ENCODE data around the gene ARID3A. TPM values are rescaled to one million over a fixed set of nuclear protein-coding genes. Genes with fewer than 3 reads are reported as not detected.

The ARID3A gene
- total RNA-seq, 4 donors from 2014 or later: 1.8 to 9.9 (median 7.8) TPM

DNA sequence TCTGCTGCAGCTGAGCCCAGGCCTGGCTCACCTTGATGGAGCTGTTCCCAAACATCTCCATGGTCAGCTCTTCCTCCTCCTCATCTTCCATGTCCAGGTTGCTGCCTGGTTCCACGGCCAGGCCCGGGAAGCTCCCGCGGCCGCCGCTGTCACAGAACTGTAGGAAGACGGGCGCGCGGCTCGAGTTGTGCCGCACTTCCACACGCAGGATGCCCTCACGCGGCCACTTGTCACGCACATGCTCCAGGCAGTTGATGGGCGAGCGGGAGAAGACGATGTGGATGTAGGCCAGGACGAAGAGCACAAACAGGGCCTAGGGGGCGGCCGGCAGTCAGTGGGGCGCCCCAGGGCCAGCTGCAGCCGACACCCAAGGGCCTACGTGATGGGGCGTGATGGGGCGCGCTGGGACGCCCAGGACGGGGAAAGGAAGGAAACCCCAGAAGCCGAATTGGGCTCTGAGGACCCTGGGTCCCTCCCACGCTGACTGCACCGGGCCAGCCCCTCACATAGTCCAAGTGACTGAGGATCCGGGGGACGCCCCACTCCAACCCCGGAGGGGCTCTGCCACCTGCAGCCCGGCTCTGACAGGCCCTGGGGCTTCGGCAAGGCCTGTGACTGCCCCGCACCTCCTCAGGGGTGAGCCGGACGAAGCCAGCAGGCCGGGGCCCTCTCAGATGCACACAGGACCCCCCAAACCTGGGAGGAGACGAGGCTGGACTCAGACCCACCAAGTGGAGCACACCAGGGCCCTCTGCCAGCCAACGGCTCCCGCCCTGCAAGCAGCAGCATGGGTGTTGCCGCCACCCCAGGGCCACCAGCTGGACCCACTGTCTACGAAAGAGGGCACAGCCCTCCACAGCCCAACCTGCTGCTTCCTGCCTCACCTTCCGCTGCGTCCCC, 88.6 kb downstream of the ARID3A start:
- H3K27ac ChIP-seq: no peak overlapping the region
- DNase-seq (no peak), ATAC-seq (no peak)
- no peak overlapping the region for H3K4me3 ChIP-seq
- H3K4me1 ChIP-seq: peaks cover 45 to 49% of the 10 kb centered on the region in 2 donors
- H3K36me3 ChIP-seq: peaks cover 0 to 43% of the 10 kb centered on the region in 2 donors
- intact Hi-C loops (cut with DNase I; ENCODE audit: low total_unique reads): loop anchor here (5.0 kb wide), 1 partner anchor 432 kb away; no protein-coding TSS in a partner anchor
- in situ Hi-C loops (cut with MboI; ENCODE audit: low sequenced_read_pairs in 4 of 4): no loop called here
- H3K9me3 ChIP-seq: no peaks in the 10 kb centered on the region
- TF ChIP-seq POLR2A (IDR thresholded peaks at IDR 0.05): no peak
- TF ChIP-seq, protein P1, sequence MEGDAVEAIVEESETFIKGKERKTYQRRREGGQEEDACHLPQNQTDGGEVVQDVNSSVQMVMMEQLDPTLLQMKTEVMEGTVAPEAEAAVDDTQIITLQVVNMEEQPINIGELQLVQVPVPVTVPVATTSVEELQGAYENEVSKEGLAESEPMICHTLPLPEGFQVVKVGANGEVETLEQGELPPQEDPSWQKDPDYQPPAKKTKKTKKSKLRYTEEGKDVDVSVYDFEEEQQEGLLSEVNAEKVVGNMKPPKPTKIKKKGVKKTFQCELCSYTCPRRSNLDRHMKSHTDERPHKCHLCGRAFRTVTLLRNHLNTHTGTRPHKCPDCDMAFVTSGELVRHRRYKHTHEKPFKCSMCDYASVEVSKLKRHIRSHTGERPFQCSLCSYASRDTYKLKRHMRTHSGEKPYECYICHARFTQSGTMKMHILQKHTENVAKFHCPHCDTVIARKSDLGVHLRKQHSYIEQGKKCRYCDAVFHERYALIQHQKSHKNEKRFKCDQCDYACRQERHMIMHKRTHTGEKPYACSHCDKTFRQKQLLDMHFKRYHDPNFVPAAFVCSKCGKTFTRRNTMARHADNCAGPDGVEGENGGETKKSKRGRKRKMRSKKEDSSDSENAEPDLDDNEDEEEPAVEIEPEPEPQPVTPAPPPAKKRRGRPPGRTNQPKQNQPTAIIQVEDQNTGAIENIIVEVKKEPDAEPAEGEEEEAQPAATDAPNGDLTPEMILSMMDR (IDR thresholded peaks at IDR 0.05 in 4 of 5, conservative IDR thresholded peaks at IDR 0.05 in 1 of 5): no peak
- no peaks in the 10 kb centered on the region for H3K27me3 ChIP-seq

DNA sequence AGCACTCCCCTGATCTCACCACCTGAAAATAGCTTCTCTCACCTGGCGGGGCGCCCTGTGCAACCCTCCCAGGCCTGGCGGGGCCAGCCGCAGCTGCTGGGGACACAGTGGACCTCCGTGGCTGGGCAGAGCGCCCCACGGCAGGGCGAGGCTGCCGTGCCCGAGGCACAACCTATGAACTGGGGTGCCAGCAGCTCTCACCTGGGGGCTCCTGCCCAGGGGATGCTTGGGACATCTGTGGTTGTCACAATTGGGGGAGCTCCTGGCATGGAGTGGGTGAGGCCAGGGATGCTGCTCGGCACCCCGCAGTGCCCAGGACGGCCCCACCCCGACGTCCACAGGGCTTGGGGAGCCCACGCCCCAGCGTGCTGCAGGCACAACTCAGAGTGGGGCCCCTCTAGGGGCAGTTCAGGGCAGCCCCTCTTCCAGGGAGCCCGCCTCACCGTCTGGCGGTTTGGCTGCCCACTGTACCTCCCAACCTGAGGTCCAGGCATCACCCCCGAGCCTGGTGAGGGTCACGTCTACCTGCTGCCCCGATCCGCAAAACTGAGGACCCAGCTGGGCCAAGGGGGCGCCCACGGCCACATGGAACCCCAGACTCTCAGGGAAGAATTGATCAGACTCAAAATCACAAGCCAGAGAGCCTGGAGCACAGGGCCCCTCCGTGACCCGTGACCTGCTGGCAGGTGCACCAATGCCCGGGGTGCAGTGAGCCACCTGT, 89.4 kb downstream of the ARID3A start:
- no peak for DNase-seq
- H3K4me1 ChIP-seq: peaks cover 50 to 57% of the 10 kb centered on the region in 2 donors
- in situ Hi-C loops (cut with MboI; ENCODE audit: low sequenced_read_pairs in 4 of 4): no loop called here
- H3K9me3 ChIP-seq: no peaks in the 10 kb centered on the region
- H3K4me3 ChIP-seq: no peak overlapping the region
- H3K27ac ChIP-seq: no peak overlapping the region
- H3K27me3 ChIP-seq: no peaks in the 10 kb centered on the region
- ATAC-seq: no peak
- intact Hi-C loops (cut with DNase I; ENCODE audit: low total_unique reads): loop anchor here (5.0 kb wide), 1 partner anchor 433 kb away; no protein-coding TSS in a partner anchor
- no peak for TF ChIP-seq POLR2A (IDR thresholded peaks at IDR 0.05)
- TF ChIP-seq, protein P1 (IDR thresholded peaks at IDR 0.05 in 4 of 5, conservative IDR thresholded peaks at IDR 0.05 in 1 of 5): no peak
- H3K36me3 ChIP-seq: peaks cover 0 to 36% of the 10 kb centered on the region in 2 donors

DNA sequence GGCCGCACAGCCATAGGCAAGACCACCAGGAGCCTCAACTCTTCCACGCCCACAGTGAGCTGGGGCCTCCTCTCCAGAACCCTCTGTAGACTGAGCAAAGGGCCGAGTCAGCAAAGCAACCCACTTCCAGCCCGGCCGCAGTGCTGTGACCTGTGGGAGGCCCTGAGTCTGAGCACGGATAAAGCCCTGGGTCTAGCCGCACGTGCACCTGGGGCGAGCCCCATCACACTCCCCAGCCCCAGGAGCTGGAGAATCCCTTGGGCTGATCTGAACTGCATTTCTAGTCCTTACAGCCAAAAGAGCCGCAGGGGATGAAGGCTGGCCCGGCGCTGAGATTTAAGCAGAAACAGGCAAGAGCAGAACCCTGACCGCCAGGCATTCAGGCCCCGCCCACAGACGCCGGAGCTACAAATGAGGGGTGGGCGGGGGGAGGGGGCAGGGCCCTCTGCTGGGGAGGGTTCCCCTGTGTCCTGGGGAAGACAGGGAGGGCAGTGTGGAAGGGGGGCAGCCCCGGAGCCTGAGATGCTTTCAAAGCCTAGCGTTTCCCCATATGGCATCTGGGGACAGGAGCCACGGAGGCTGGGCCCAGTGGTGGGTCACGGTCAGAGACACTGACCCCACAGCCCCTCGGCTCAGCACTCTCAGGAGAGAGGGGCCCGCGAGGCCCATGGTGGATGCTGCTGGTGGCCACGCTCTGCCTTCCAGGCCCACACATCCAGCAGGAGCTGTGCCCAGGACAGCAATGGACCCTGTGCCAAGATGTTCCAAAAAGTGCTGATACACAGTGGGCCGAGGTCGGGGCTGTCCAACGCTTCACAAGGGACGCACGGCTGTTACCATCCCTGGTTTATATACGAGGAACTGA, 90.2 kb downstream of the ARID3A start:
- DNase-seq: no peak
- no peak for ATAC-seq
- no peaks in the 10 kb centered on the region for H3K27me3 ChIP-seq
- peak overlapping the region; percentile 44 to 57 (median 48) for H3K27ac ChIP-seq
- TF ChIP-seq POLR2A (IDR thresholded peaks at IDR 0.05): no peak
- TF ChIP-seq, protein P1 (IDR thresholded peaks at IDR 0.05 in 4 of 5, conservative IDR thresholded peaks at IDR 0.05 in 1 of 5): no peak
- peaks cover 0 to 28% of the 10 kb centered on the region in 2 donors for H3K36me3 ChIP-seq
- in situ Hi-C loops (cut with MboI; ENCODE audit: low sequenced_read_pairs in 4 of 4) (no loop called here), intact Hi-C loops (cut with DNase I; ENCODE audit: low total_unique reads) (loop anchor here (5.0 kb wide), 1 partner anchor 434 kb away; no protein-coding TSS in a partner anchor)
- no peaks in the 10 kb centered on the region for H3K9me3 ChIP-seq
- H3K4me1 ChIP-seq: peaks cover 50 to 58% of the 10 kb centered on the region in 2 donors
- no peak overlapping the region for H3K4me3 ChIP-seq

- intact Hi-C loops (cut with DNase I; ENCODE audit: low total_unique reads): loop anchor here (5.0 kb wide), 1 partner anchor 434 kb away; no protein-coding TSS in a partner anchor
- peaks cover 50 to 60% of the 10 kb centered on the region in 2 donors for H3K4me1 ChIP-seq
Measured at GRCh38 chr19:1016647-1017114, 90.8 kb downstream of the ARID3A start.

More at GRCh38 chr19:1016647-1017114, 90.8 kb downstream of the ARID3A start:
- H3K9me3 ChIP-seq: no peaks in the 10 kb centered on the region
- H3K36me3 ChIP-seq: peaks cover 0 to 23% of the 10 kb centered on the region in 2 donors
- in situ Hi-C loops (cut with MboI; ENCODE audit: low sequenced_read_pairs in 4 of 4): no loop called here
- no peaks in the 10 kb centered on the region for H3K27me3 ChIP-seq
- H3K4me3 ChIP-seq: peak overlapping the region in 2 of 4 donors; percentile 20 to 27
- H3K27ac ChIP-seq: peak overlapping the region; percentile 44 to 57 (median 48)
- peak in 1 of 2 donors; percentile 46 for DNase-seq
- TF ChIP-seq, protein P1 (IDR thresholded peaks at IDR 0.05 in 4 of 5, conservative IDR thresholded peaks at IDR 0.05 in 1 of 5): no peak
- peak in 1 of 2 donors; percentile 24 for TF ChIP-seq POLR2A (IDR thresholded peaks at IDR 0.05)
- ATAC-seq: no peak

Data from gastrocnemius medialis (tissue), 4 donors.